HepG2 (cell line): Measurements from ENCODE around the gene GEMIN4. TPM values are rescaled to one million over a fixed set of nuclear protein-coding genes. Genes with fewer than 3 reads are reported as not detected.

ENCODE experiments used
- AHDC1 ChIP-seq: sonication (generic); formaldehyde crosslinking; IDR thresholded peaks from 2 replicates; pipeline ENCODE4 v1.5.1; 2020; ENCODE audit warnings: mild to moderate bottlenecking, missing genetic modification reagents, borderline replicate concordance
- ETV5 ChIP-seq: IDR thresholded peaks from 2 replicates; pipeline ENCODE4 v1.6.1; 2018; ENCODE audit warnings: missing biosample characterization, missing genetic modification reagents, inconsistent platforms, borderline replicate concordance
- HOXA7 ChIP-seq: sonication (generic); formaldehyde crosslinking; IDR thresholded peaks from 2 replicates; pipeline ENCODE4 v1.8.1; 2022; ENCODE audit warnings: mild to moderate bottlenecking, missing genetic modification reagents, moderate library complexity
- SIN3A ChIP-seq: IDR thresholded peaks from 2 replicates; pipeline ENCODE4 v1.6.1; 2011; ENCODE audit warnings: low read depth, mild to moderate bottlenecking, control low read depth, low read length, borderline replicate concordance
- STAG1 ChIP-seq: sonication (generic); formaldehyde crosslinking; IDR thresholded peaks from 2 replicates; pipeline ENCODE4 v1.4.0; 2020; ENCODE audit warnings: missing genetic modification reagents
- TP53 ChIP-seq: sonication (generic); formaldehyde crosslinking; conservative IDR thresholded peaks from 2 replicates; pipeline ENCODE4 v1.4.0; 2020; ENCODE audit warnings: missing genetic modification reagents
- ZNF549 ChIP-seq: sonication (generic); formaldehyde crosslinking; IDR thresholded peaks from 2 replicates; pipeline ENCODE4 v1.5.0; 2020; ENCODE audit warnings: missing genetic modification reagents
- polyA plus RNA-seq, 8 experiments: library from polyadenylated mRNA; depleted of rRNA in 3 of 8; stranded (reverse) in 7 of 8; unstranded in 1 of 8; fragments of >200 nt; fragmentation: Illumina TruSeq in 4 of 8; extraction: Trizol in 4 of 8; gene quantifications; 2 replicates each; pipeline versions ENCODE4 v1.2.1 to v1.2.3, GENCODE V29; 2011 to 2016; ENCODE audit warnings: low read depth in 4 of 8, missing spikeins in 1 of 8, mixed read lengths in 1 of 8; ENCODE audit not compliant: insufficient read depth in 1 of 8
- total RNA-seq, 5 experiments: library from RNA; depleted of rRNA; stranded (reverse); fragments of >200 nt; fragmentation: Illumina TruSeq; extraction: Trizol; gene quantifications; 2 replicates each; pipeline ENCODE4 v1.2.3, GENCODE V29; 2016; ENCODE audit warnings: low read depth in 1 of 5
- TF ChIP-seq, protein P1 (sequence below): sonication (generic); formaldehyde crosslinking; IDR thresholded peaks from 2 replicates; pipeline ENCODE4 v1.4.0; 2020; ENCODE audit warnings: mild to moderate bottlenecking, missing genetic modification reagents
- TF ChIP-seq, protein P2 (sequence below): sonication (generic); formaldehyde crosslinking; IDR thresholded peaks from 2 replicates; pipeline ENCODE4 v1.4.0; 2020; ENCODE audit warnings: mild to moderate bottlenecking, missing genetic modification reagents, borderline replicate concordance

Gene GEMIN4
- total and polyA plus RNA-seq, 2 of the 13 experiments (the other 11 are each of a cell fraction or from before 2014, with no cell fraction given): 10.8 to 22.7 TPM

DNA sequence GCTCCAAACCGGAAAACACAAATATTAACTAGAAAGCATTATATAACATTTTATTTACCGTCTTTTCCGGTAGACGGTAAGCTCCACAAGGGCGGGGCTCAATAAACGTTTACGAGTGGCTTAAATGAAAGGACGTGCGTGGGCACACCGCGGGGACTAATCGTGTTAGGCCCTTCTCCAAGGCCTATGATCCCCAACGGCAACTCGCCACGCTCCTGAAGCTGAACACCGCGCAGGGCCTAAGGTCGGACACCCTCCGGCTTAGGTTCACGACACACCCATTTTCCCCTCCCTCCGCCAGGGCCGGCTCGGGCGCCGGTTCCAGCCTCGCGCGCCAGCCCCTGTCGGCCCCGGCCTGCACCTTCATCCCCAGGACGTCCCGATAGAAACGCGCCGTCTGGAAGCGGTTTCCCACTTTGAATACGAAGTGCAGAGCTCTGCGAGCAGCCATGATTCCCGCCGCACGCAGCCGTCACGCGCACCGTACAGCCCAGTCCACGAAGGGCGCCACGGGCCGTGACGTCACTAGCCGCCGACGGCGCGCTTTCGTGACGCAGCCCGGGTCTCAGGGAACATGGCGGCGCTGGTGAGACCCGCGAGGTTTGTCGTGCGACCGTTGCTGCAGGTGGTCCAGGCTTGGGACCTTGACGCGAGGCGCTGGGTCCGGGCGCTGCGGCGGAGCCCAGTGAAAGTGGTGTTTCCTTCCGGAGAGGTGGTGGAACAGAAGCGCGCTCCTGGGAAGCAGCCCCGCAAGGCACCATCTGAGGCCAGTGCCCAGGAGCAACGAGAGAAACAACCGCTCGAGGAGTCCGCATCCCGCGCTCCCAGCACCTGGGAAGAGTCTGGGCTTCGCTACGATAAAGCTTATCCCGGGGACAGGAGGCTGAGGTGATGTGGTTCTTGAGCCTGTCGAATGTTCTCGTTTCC lies 30.0 kb upstream of the GEMIN4 start, which contains the start of the genes GLOD4 and MRM3 (continued):
- TF ChIP-seq TP53 (CRISPR knock-in tag) (0 out of 2 replicates have a peak, but pooled peaks have one; percentile 52), ETV5 (CRISPR knock-in tag) (peak; percentile 13; the same call in 1 of the 2 replicates), SIN3A (peak; percentile 90; the same call in 1 of the 2 replicates), ZNF549 (no peak), STAG1 (peak; percentile 4; the same call in 1 of the 2 replicates), HOXA7 (no peak), AHDC1 (CRISPR knock-in tag) (peak; percentile 72; the same call in 1 of the 2 replicates)
- TF ChIP-seq, protein P1, sequence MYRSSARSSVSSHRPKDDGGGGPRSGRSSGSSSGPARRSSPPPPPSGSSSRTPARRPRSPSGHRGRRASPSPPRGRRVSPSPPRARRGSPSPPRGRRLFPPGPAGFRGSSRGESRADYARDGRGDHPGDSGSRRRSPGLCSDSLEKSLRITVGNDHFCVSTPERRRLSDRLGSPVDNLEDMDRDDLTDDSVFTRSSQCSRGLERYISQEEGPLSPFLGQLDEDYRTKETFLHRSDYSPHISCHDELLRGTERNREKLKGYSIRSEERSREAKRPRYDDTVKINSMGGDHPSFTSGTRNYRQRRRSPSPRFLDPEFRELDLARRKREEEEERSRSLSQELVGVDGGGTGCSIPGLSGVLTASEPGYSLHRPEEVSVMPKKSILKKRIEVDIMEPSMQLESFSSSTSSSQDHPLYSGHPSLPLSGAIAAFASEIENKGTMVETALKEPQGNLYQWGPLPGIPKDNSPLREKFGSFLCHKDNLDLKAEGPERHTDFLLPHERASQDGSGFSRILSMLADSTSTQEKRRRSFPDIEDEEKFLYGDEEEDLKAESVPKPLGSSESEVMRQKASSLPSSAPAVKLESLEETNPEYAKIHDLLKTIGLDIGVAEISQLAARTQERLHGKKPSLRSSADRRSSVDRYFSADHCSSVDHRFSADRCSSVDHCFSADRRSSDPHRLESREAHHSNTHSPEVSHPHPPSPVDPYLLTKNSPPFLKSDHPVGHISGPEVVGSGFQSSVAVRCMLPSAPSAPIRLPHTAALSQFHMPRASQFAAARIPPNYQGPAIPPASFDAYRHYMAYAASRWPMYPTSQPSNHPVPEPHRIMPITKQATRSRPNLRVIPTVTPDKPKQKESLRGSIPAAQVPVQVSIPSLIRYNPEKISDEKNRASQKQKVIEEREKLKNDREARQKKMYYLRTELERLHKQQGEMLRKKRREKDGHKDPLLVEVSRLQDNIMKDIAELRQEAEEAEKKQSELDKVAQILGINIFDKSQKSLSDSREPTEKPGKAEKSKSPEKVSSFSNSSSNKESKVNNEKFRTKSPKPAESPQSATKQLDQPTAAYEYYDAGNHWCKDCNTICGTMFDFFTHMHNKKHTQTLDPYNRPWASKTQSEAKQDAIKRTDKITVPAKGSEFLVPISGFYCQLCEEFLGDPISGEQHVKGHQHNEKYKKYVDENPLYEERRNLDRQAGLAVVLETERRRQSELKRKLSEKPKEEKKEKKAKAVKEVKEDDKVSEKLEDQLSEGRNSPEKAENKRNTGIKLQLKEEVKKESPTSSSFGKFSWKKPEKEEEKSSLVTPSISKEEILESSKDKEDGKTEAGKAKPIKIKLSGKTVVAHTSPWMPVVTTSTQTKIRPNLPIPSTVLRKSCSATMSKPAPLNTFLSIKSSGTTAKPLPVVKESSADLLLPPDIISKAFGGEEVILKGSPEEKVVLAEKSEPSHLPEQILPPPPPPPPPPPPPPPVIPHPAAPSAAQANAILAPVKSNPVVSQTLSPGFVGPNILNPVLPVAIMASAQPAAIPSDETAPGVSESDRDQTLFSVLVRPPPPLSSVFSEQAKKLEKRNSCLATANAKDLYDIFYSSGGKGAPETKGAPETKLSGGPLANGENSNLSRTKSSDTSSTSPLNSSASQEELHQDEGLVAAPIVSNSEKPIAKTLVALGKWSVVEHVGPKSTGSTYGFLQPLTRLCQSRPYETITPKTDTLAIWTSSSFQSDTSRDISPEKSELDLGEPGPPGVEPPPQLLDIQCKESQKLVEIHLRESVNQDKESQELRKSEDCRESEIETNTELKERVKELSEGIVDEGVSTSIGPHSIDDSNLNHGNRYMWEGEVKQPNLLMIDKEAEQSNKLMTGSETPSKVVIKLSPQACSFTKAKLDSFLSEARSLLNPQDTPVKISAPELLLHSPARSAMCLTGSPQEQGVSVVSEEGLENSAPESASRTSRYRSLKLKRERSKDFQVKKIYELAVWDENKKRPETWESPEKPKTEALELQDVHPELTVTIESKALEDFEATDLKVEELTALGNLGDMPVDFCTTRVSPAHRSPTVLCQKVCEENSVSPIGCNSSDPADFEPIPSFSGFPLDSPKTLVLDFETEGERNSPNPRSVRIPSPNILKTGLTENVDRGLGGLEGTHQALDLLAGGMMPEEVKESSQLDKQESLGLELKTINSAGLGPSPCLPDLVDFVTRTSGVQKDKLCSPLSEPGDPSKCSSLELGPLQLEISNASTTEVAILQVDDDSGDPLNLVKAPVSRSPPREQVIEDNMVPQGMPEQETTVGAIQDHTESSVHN (CRISPR knock-in tag): no peak
- TF ChIP-seq, protein P2, sequence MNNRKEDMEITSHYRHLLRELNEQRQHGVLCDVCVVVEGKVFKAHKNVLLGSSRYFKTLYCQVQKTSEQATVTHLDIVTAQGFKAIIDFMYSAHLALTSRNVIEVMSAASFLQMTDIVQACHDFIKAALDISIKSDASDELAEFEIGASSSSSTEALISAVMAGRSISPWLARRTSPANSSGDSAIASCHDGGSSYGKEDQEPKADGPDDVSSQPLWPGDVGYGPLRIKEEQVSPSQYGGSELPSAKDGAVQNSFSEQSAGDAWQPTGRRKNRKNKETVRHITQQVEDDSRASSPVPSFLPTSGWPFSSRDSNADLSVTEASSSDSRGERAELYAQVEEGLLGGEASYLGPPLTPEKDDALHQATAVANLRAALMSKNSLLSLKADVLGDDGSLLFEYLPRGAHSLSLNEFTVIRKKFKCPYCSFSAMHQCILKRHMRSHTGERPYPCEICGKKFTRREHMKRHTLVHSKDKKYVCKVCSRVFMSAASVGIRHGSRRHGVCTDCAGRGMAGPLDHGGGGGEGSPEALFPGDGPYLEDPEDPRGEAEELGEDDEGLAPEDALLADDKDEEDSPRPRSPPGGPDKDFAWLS (CRISPR knock-in tag): 0 out of 2 replicates have a peak, but pooled peaks have one; percentile 79
